ENCODE results near the gene CACNA2D2.

The CACNA2D2 gene

GRCh38 chr3:50358355-50358910 lies 145.0 kb downstream of the CACNA2D2 start:
- no peaks in the 10 kb centered on the region for H3K27me3 Mint-ChIP-seq
- no peaks in the 10 kb centered on the region for H3K9me3 Mint-ChIP-seq (ENCODE audit: low read depth)
- peak overlapping the region; percentile 88 for H3K27ac Mint-ChIP-seq
- peaks cover 37% of the 10 kb centered on the region for H3K4me1 Mint-ChIP-seq (ENCODE audit: low read depth)
- peaks cover 3% of the 10 kb centered on the region for H3K36me3 Mint-ChIP-seq
- peak overlapping the region; percentile 95 for H3K4me3 Mint-ChIP-seq

- no peaks in the 10 kb centered on the region for H3K27me3 Mint-ChIP-seq
- H3K4me3 Mint-ChIP-seq, result peak overlapping the region; percentile 95
- H3K9me3 Mint-ChIP-seq (ENCODE audit: low read depth), result no peaks in the 10 kb centered on the region
- H3K4me1 Mint-ChIP-seq (ENCODE audit: low read depth), result peaks cover 39% of the 10 kb centered on the region
- peak overlapping the region; percentile 88 for H3K27ac Mint-ChIP-seq
- H3K36me3 Mint-ChIP-seq, result peaks cover 3% of the 10 kb centered on the region
Observed at GRCh38 chr3:50357481-50357880, 146.0 kb downstream of the CACNA2D2 start.

GRCh38 chr3:50356553-50356952 lies 146.9 kb downstream of the CACNA2D2 start:
- peaks cover 43% of the 10 kb centered on the region for H3K4me1 Mint-ChIP-seq (ENCODE audit: low read depth)
- H3K27ac Mint-ChIP-seq, result peak overlapping the region; percentile 54
- no peaks in the 10 kb centered on the region for H3K27me3 Mint-ChIP-seq
- peak overlapping the region; percentile 95 for H3K4me3 Mint-ChIP-seq
- H3K36me3 Mint-ChIP-seq, result peaks cover 3% of the 10 kb centered on the region
- no peaks in the 10 kb centered on the region for H3K9me3 Mint-ChIP-seq (ENCODE audit: low read depth)

GRCh38 chr3:50355829-50356552 lies 147.4 kb downstream of the CACNA2D2 start:
- peak overlapping the region; percentile 95 for H3K4me3 Mint-ChIP-seq
- H3K36me3 Mint-ChIP-seq, result peaks cover 3% of the 10 kb centered on the region
- H3K27me3 Mint-ChIP-seq, result no peaks in the 10 kb centered on the region
- peak overlapping the region; percentile 54 for H3K27ac Mint-ChIP-seq
- peaks cover 49% of the 10 kb centered on the region for H3K4me1 Mint-ChIP-seq (ENCODE audit: low read depth)
- H3K9me3 Mint-ChIP-seq (ENCODE audit: low read depth), result no peaks in the 10 kb centered on the region

GRCh38 chr3:50354850-50355249 lies 148.6 kb downstream of the CACNA2D2 start:
- Mint-ChIP-seq H3K27ac (no peak overlapping the region), H3K36me3 (peaks cover 3% of the 10 kb centered on the region)

GRCh38 chr3:50354186-50354764 lies 149.2 kb downstream of the CACNA2D2 start:
- peaks cover 57% of the 10 kb centered on the region for H3K4me1 Mint-ChIP-seq (ENCODE audit: low read depth)
- H3K4me3 Mint-ChIP-seq, result no peak overlapping the region
- H3K9me3 Mint-ChIP-seq (ENCODE audit: low read depth), result no peaks in the 10 kb centered on the region
- no peaks in the 10 kb centered on the region for H3K27me3 Mint-ChIP-seq
- H3K27ac Mint-ChIP-seq, result peak overlapping the region; percentile 54
- H3K36me3 Mint-ChIP-seq, result peaks cover 3% of the 10 kb centered on the region

More at GRCh38 chr3:50354850-50355249, 148.6 kb downstream of the CACNA2D2 start:
- Mint-ChIP-seq H3K9me3 (ENCODE audit: low read depth) (no peaks in the 10 kb centered on the region), H3K4me1 (ENCODE audit: low read depth) (peaks cover 55% of the 10 kb centered on the region), H3K27me3 (no peaks in the 10 kb centered on the region), H3K4me3 (no peak overlapping the region)

GRCh38 chr3:50353245-50354004 lies 150.0 kb downstream of the CACNA2D2 start:
- H3K4me1 Mint-ChIP-seq (ENCODE audit: low read depth), result peaks cover 63% of the 10 kb centered on the region
- H3K9me3 Mint-ChIP-seq (ENCODE audit: low read depth), result no peaks in the 10 kb centered on the region
- H3K27me3 Mint-ChIP-seq, result no peaks in the 10 kb centered on the region
- H3K27ac Mint-ChIP-seq, result no peak overlapping the region
- H3K36me3 Mint-ChIP-seq, result peaks cover 3% of the 10 kb centered on the region
- H3K4me3 Mint-ChIP-seq, result no peak overlapping the region

- H3K36me3 Mint-ChIP-seq, result no peaks in the 10 kb centered on the region
- no peaks in the 10 kb centered on the region for H3K27me3 Mint-ChIP-seq
- H3K9me3 Mint-ChIP-seq (ENCODE audit: low read depth), result no peaks in the 10 kb centered on the region
- H3K27ac Mint-ChIP-seq, result no peak overlapping the region
- peaks cover 63% of the 10 kb centered on the region for H3K4me1 Mint-ChIP-seq (ENCODE audit: low read depth)
- H3K4me3 Mint-ChIP-seq, result peak overlapping the region; percentile 23
Observed at GRCh38 chr3:50352781-50353180, 150.7 kb downstream of the CACNA2D2 start.

GRCh38 chr3:50351323-50351697 lies 152.1 kb downstream of the CACNA2D2 start:
- no peaks in the 10 kb centered on the region for H3K9me3 Mint-ChIP-seq (ENCODE audit: low read depth)
- no peaks in the 10 kb centered on the region for H3K27me3 Mint-ChIP-seq
- H3K36me3 Mint-ChIP-seq, result no peaks in the 10 kb centered on the region
- H3K27ac Mint-ChIP-seq, result peak overlapping the region; percentile 97
- H3K4me3 Mint-ChIP-seq, result peak overlapping the region; percentile 98
- H3K4me1 Mint-ChIP-seq (ENCODE audit: low read depth), result peaks cover 60% of the 10 kb centered on the region

- no peaks in the 10 kb centered on the region for H3K27me3 Mint-ChIP-seq
- H3K9me3 Mint-ChIP-seq (ENCODE audit: low read depth), result no peaks in the 10 kb centered on the region
- no peaks in the 10 kb centered on the region for H3K36me3 Mint-ChIP-seq
- H3K27ac Mint-ChIP-seq, result peak within 1 kb of the TSS; percentile 97
- H3K4me1 Mint-ChIP-seq (ENCODE audit: low read depth), result peaks cover 64% of the 10 kb centered on the region
- peak within 1 kb of the TSS; percentile 98 for H3K4me3 Mint-ChIP-seq
Observed at GRCh38 chr3:50350527-50351322, 152.7 kb downstream of the CACNA2D2 start, which contains the start of the genes CYB561D2 and NPRL2. Gene CYB561D2 (plus strand): TSS chr3:50350862. CDS start chr3:50351434, 572 bp downstream. Gene NPRL2 (minus strand): TSS chr3:50350775. CDS start chr3:50350652, 123 bp downstream.

GRCh38 chr3:50350213-50350526 lies 153.3 kb downstream of the CACNA2D2 start:
- Mint-ChIP-seq H3K4me3 (peak overlapping the region; percentile 98), H3K27ac (peak overlapping the region; percentile 97), H3K9me3 (ENCODE audit: low read depth) (no peaks in the 10 kb centered on the region), H3K36me3 (no peaks in the 10 kb centered on the region), H3K4me1 (ENCODE audit: low read depth) (peaks cover 62% of the 10 kb centered on the region), H3K27me3 (no peaks in the 10 kb centered on the region)

GRCh38 chr3:50347187-50347813 lies 156.1 kb downstream of the CACNA2D2 start:
- peak overlapping the region; percentile 52 for H3K4me3 Mint-ChIP-seq
- H3K9me3 Mint-ChIP-seq (ENCODE audit: low read depth), result no peaks in the 10 kb centered on the region
- H3K4me1 Mint-ChIP-seq (ENCODE audit: low read depth), result peaks cover 60% of the 10 kb centered on the region
- no peaks in the 10 kb centered on the region for H3K36me3 Mint-ChIP-seq
- no peaks in the 10 kb centered on the region for H3K27me3 Mint-ChIP-seq
- H3K27ac Mint-ChIP-seq, result peak overlapping the region; percentile 66

GRCh38 chr3:50345586-50346234 lies 157.7 kb downstream of the CACNA2D2 start, which contains the start of gene ZMYND10:
Gene ZMYND10 (minus strand): TSS chr3:50345732. CDS start chr3:50345579, 153 bp downstream.
- Mint-ChIP-seq H3K27ac (no peak within 1 kb of the TSS), H3K4me1 (ENCODE audit: low read depth) (peaks cover 54% of the 10 kb centered on the region), H3K9me3 (ENCODE audit: low read depth) (no peaks in the 10 kb centered on the region), H3K4me3 (peak within 1 kb of the TSS; percentile 62), H3K27me3 (no peaks in the 10 kb centered on the region), H3K36me3 (no peaks in the 10 kb centered on the region)

All from activated naive CD8-positive, alpha-beta T cell (primary cell).